GM23338 (cell line): ENCODE results near the gene PPP1CC. TPM values are rescaled to one million over a fixed set of nuclear protein-coding genes. Genes with fewer than 3 reads are reported as not detected.

Source experiments
- polyA plus RNA-seq: library from polyadenylated mRNA; unstranded; fragments of >200 nt; fragmentation: Nextera tagmentation; extraction: Ambion mirVana; gene quantifications from 2 replicates; pipeline ENCODE4 v1.2.1, GENCODE V29; 2016
- total RNA-seq: library from RNA; depleted of rRNA; stranded (reverse); fragments of >200 nt; shearing (Covaris generic); gene quantifications from 2 replicates; pipeline ENCODE4 v1.2.3, GENCODE V29; 2014; rRNA removed

The PPP1CC gene
- total and polyA plus RNA-seq, 2 experiments from 2014 or later: 276 to 501 TPM

Other genes with a start within 250 kb of the PPP1CC start
- gene VPS29, start 240.8 kb downstream of the PPP1CC start, total RNA-seq: 39.1 and 82.1 TPM in 2 replicates
- 103 and 115 TPM in 2 replicates for gene VPS29, start 240.8 kb downstream of the PPP1CC start, polyA plus RNA-seq
- gene RAD9B, start 240.6 kb downstream of the PPP1CC start, total RNA-seq: not detected in 2 replicates
- gene RAD9B, start 240.6 kb downstream of the PPP1CC start, polyA plus RNA-seq: not detected in 2 replicates
- gene PPTC7, start 159.6 kb downstream of the PPP1CC start, total RNA-seq: 17.5 and 22.3 TPM in 2 replicates
- 5.2 and 7.5 TPM in 2 replicates for gene PPTC7, start 159.6 kb downstream of the PPP1CC start, polyA plus RNA-seq
- gene TCTN1, start 128.8 kb downstream of the PPP1CC start, total RNA-seq: 12.4 and 14.8 TPM in 2 replicates
- gene TCTN1, start 128.8 kb downstream of the PPP1CC start, polyA plus RNA-seq: 10.5 and 10.6 TPM in 2 replicates
- gene HVCN1, start 53.8 kb downstream of the PPP1CC start, total RNA-seq: 10.7 and 11.8 TPM in 2 replicates
- gene HVCN1, start 53.8 kb downstream of the PPP1CC start, polyA plus RNA-seq: 10.1 and 10.4 TPM in 2 replicates
- gene CCDC63, start 104.1 kb upstream of the PPP1CC start, total RNA-seq: not detected in 2 replicates
- 1.8 and 1.9 TPM in 2 replicates for gene CCDC63, start 104.1 kb upstream of the PPP1CC start, polyA plus RNA-seq
- not detected in 2 replicates for gene MYL2, start 177.7 kb upstream of the PPP1CC start, total RNA-seq
- gene MYL2, start 177.7 kb upstream of the PPP1CC start, polyA plus RNA-seq: not detected in 2 replicates